Right cardiac atrium (tissue), 5 donors: ENCODE measurements around the gene SERPINF2. TPM values are rescaled to one million over a fixed set of nuclear protein-coding genes. Genes with fewer than 3 reads are reported as not detected.

Experiments
- ATAC-seq, 2 donors: fragments of 200-7000 bp; cut with Tn5 transposase; one replicate each; pipeline versions ENCODE4 v1.8.0 to v1.9.1; 2020; ENCODE audit warnings: moderate library complexity in 2 of 2, mild to moderate bottlenecking in 1 of 2
- DNase-seq, 3 donors: peaks; one replicate each; pipeline ENCODE4 v3.0.0-alpha.2; 2020
- H3K27ac ChIP-seq: one replicate; pipeline ENCODE4 v1.5.1; 2013; ENCODE audit warnings: mild to moderate bottlenecking, low read length, control low read depth, moderate library complexity
- H3K27me3 ChIP-seq: one replicate; pipeline ENCODE4 v1.6.1; 2013; ENCODE audit not compliant: control insufficient read depth, insufficient read depth
- H3K4me1 ChIP-seq: one replicate; pipeline ENCODE4 v1.6.1; 2013; ENCODE audit warnings: low read length; ENCODE audit not compliant: control insufficient read depth, insufficient read depth
- H3K4me3 ChIP-seq: one replicate; pipeline ENCODE4 v1.5.1; 2013; ENCODE audit warnings: low read length, control low read depth
- H3K9me3 ChIP-seq: one replicate; pipeline ENCODE4 v1.6.1; 2013; ENCODE audit warnings: low read length; ENCODE audit not compliant: control insufficient read depth
- WGBS: extraction: QIAGEN DNeasy Blood & Tissue Kit; methylation state at CpG from one replicate; pipeline ENCODE4 v1.1.7; 2013; 5-methylcytosine and 5-hydroxymethylcytosine counted together
- intact Hi-C, 4 donors: fragments of 100-400 bp; cut with DNase I; formaldehyde crosslinking; loops; one replicate each; pipeline versions ENCODE4 v1.11.0 to v1.14.0; 2022 to 2023
- polyA plus RNA-seq: library from polyadenylated mRNA; stranded (reverse); fragments of 200-250 nt; gene quantifications from one replicate; pipeline ENCODE4 v1.2.3, GENCODE V29; 2013
- total RNA-seq, 4 donors: library from RNA; stranded (reverse); fragmentation: NEBNext Ultra II Directional; extraction: Animal tissue kit (Norgen Biotek cat#: 25700); gene quantifications; one replicate each; pipeline ENCODE4 v1.2.1, GENCODE V29; 2021
- donor health status: healthy with polysubstance abuse.
- donor health status: DM: no; HTN: yes; CAD: no.
- donor health status: DM: no; HTN: no; CAD: no.
- donor health status: DM: no; HTN: yes; CAD: no; lungs with severe emphysema.
- donor health status: DM: yes; HTN: yes; CAD: no.

SERPINF2 gene
- total and polyA plus RNA-seq, 5 donors: 0.45 to 2.1 (median 1.1) TPM

- intact Hi-C loops: no loop called here
- DNase-seq: peak in 2 of 3 donors; percentile 71
- ATAC-seq: peak; percentile 38 to 61
- no peaks in the 10 kb centered on the region for H3K9me3 ChIP-seq
- H3K27ac ChIP-seq: no peak overlapping the region
- H3K27me3 ChIP-seq: no peaks in the 10 kb centered on the region
- H3K4me3 ChIP-seq: no peak overlapping the region
- H3K4me1 ChIP-seq: no peaks in the 10 kb centered on the region
- WGBS: 64% methylated on average over 18 of the region's 18 CpGs
These were observed 10.0 kb downstream of the SERPINF2 start for GRCh38 chr17:1752425-1753262.

- no peaks in the 10 kb centered on the region for H3K9me3 ChIP-seq
- peak in 1 of 2 donors; percentile 8 for ATAC-seq
- WGBS: 73% methylated on average over 23 of the region's 23 CpGs
- no peaks in the 10 kb centered on the region for H3K27me3 ChIP-seq
- intact Hi-C loops: no loop called here
- DNase-seq: peak in 1 of 3 donors; percentile 67
- H3K4me1 ChIP-seq: no peaks in the 10 kb centered on the region
- no peak overlapping the region for H3K4me3 ChIP-seq
- no peak overlapping the region for H3K27ac ChIP-seq
These were observed 11.2 kb downstream of the SERPINF2 start for GRCh38 chr17:1753767-1754429.

- ATAC-seq: peak; percentile 16 to 27
- Histone ChIP-seq H3K9me3 (no peaks in the 10 kb centered on the region), H3K4me3 (no peak overlapping the region), H3K27ac (no peak overlapping the region), H3K4me1 (no peaks in the 10 kb centered on the region), H3K27me3 (no peaks in the 10 kb centered on the region)
- 69% methylated on average over 25 of the region's 25 CpGs for WGBS
- no peak for DNase-seq
- intact Hi-C loops: no loop called here
These were observed 11.9 kb downstream of the SERPINF2 start for GRCh38 chr17:1754430-1755112.

- intact Hi-C loops: no loop called here
- Histone ChIP-seq H3K9me3 (no peaks in the 10 kb centered on the region), H3K27ac (no peak overlapping the region), H3K4me3 (no peak overlapping the region), H3K27me3 (no peaks in the 10 kb centered on the region), H3K4me1 (no peaks in the 10 kb centered on the region)
- ATAC-seq (peak in 1 of 2 donors; percentile 15), DNase-seq (peak in 1 of 3 donors; percentile 69)
- 72% methylated on average over 20 of the region's 20 CpGs for WGBS
These were observed 12.7 kb downstream of the SERPINF2 start for GRCh38 chr17:1755252-1755826.

- Histone ChIP-seq H3K27ac (no peak overlapping the region), H3K9me3 (no peaks in the 10 kb centered on the region), H3K27me3 (no peaks in the 10 kb centered on the region), H3K4me3 (no peak overlapping the region), H3K4me1 (no peaks in the 10 kb centered on the region)
- intact Hi-C loops: no loop called here
- whole genome bisulfite sequencing: 62% methylated on average over 17 of the region's 17 CpGs
- DNase-seq (no peak), ATAC-seq (no peak)
These were observed 13.2 kb downstream of the SERPINF2 start for GRCh38 chr17:1755827-1756262.

GRCh38 chr17:1758807-1759206, 16.1 kb downstream of the SERPINF2 start:
- H3K27me3 ChIP-seq: no peaks in the 10 kb centered on the region
- intact Hi-C loops: no loop called here
- H3K4me1 ChIP-seq: no peaks in the 10 kb centered on the region
- no peak overlapping the region for H3K4me3 ChIP-seq
- WGBS: 63% methylated on average over 15 of the region's 15 CpGs
- H3K9me3 ChIP-seq: no peaks in the 10 kb centered on the region
- H3K27ac ChIP-seq: no peak overlapping the region
- DNase-seq: no peak
- ATAC-seq: no peak

- peaks cover 3% of the 10 kb centered on the region for H3K4me1 ChIP-seq
- H3K27me3 ChIP-seq: no peaks in the 10 kb centered on the region
- H3K4me3 ChIP-seq: no peak overlapping the region
- H3K27ac ChIP-seq: no peak overlapping the region
- H3K9me3 ChIP-seq: no peaks in the 10 kb centered on the region
- ATAC-seq (no peak), DNase-seq (no peak)
- intact Hi-C loops: no loop called here
- 89% methylated on average over 5 of the region's 5 CpGs for WGBS
These were observed 16.9 kb downstream of the SERPINF2 start for GRCh38 chr17:1759529-1759928.

GRCh38 chr17:1762233-1762900, 19.7 kb downstream of the SERPINF2 start:
- intact Hi-C loops: no loop called here
- 50% methylated on average over 21 of the region's 21 CpGs for WGBS
- ATAC-seq (peak; percentile 53 to 62), DNase-seq (peak; percentile 75 to 87 (median 86))
- Histone ChIP-seq H3K27ac (peak overlapping the region; percentile 45), H3K9me3 (no peaks in the 10 kb centered on the region), H3K27me3 (no peaks in the 10 kb centered on the region), H3K4me1 (peaks cover 3% of the 10 kb centered on the region), H3K4me3 (peak overlapping the region; percentile 59)

- Histone ChIP-seq H3K27me3 (no peaks in the 10 kb centered on the region), H3K9me3 (no peaks in the 10 kb centered on the region), H3K27ac (peak overlapping the region; percentile 38), H3K4me1 (peaks cover 3% of the 10 kb centered on the region), H3K4me3 (peak overlapping the region; percentile 59)
- peak; percentile 39 to 57 for ATAC-seq
- intact Hi-C loops: no loop called here
- 53% methylated on average over 22 of the region's 22 CpGs for WGBS
- DNase-seq: peak; percentile 64 to 87 (median 74)
These were observed 20.5 kb downstream of the SERPINF2 start for GRCh38 chr17:1762901-1763898.
